GM19238 (cell line): ENCODE measurements around the gene DYNLT2.
"Not testable (repeated sequence)": the region's sequence is repeated elsewhere in the genome, so short reads cannot be mapped to it uniquely, and the experiment has no call there.

Source experiments
- DNase-seq: peaks from one replicate; pipeline ENCODE4 v3.0.0; 2011; ENCODE audit warnings: low spot score; ENCODE audit not compliant: insufficient read length

Gene DYNLT2

DNA sequence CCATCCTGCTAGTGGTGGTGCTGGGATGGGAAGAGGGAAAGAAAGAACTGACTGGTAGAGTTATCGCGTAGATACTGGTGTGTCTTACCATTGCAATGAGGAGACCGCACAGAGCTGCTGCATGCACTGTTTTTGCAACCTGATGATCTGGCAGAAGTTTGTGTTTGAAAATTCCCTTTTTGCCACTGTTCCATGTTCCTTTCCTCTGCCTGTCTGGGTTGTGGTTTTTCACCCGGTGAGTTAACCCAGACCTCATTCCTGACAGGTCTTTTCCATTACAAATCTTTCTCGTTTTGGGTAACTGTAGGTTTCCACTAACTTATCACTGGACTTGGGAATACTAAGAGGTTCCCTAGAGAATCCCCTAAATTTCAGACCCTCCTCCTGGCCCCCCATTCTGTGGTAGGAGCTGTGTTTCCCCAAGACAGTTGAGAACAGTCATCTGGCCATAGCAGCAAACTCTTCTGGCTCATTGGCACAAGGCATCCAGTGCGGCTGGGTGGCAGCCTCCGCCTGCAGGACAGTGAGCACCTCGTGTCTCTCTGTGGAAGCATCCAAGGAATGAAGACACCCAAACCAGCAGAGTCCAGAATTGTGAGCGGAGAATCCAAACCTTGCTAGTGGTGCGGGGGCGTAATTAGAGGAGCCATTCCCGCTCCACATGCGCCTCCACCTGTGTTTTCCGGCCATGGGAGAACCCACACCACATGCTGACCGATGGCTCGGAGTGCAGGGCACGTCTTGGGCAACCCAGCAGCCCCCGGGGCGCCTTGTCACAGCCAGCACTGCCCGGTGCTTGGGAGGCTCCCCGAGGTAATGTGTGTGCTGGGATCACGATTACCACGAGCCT is 32.8 kb upstream of the DYNLT2 start:
- no peak for DNase-seq

DNA sequence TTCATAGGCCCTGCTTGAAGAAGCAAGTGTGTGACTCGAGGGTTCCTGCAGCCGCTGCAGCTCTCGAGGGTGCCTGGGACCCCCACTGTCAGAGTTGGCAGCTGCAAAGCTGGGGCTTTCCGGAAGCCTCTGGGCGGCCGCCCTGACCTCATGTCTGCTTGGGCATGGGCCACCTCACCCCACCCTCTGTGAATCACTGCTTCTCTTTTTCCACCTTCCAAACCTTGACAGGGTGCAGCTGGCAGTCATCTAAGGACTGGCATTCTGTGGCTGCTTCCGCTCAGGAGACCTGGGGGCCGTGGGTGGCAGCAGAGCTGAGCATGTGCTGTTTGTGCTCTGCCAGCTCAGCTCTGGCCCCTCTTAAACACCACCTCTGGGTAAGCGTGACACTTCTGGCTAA is 32.0 kb upstream of the DYNLT2 start:
- DNase-seq: no peak

GRCh38 chr6:169782966-169783365 is 31.6 kb upstream of the DYNLT2 start:
- DNase-seq: no peak

DNA sequence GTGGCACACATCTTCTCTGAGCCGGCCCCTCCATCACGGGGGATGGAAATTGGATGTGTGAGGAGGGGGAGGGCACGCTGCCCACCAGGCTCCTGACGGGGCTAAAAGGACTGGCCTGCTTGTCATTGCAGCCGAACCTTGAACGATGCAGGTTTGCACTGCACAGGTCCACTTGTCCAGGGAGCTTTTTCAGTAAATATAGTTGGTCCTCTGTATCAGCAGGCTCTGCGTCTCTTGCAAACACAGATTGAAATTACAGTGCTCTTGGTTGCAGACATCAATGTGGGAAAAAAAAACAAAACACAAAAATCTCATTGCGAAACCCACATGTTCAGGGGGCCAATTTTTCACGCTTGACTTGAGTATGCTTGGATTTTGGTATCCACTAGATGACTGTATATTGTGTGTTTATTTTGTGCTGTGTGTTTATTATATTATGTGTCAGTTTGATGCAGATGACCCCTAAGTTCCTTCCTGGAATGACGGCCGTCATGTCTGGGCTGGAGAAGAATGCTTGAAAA is 29.3 kb upstream of the DYNLT2 start:
- no peak for DNase-seq

DNA sequence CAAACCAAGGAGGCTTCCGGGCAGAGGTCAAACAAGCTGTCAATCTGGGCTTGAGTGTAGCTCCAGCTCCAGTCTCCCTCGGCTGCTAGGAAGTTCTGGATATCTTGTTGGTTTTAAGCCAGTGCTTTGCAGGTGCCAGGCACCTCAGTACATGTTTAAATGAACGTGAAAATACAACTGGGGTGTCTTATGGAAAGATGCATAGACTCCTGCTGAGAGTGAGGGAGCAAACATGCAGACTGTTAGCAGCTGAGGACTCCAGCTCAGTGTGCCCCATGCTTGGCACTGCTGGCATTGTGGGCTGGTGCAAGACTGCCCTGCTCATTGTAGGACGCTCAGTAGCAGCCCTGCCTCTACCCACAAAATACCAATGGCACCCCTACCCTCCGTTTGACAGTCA is 28.5 kb upstream of the DYNLT2 start:
- DNase-seq: no peak

DNA sequence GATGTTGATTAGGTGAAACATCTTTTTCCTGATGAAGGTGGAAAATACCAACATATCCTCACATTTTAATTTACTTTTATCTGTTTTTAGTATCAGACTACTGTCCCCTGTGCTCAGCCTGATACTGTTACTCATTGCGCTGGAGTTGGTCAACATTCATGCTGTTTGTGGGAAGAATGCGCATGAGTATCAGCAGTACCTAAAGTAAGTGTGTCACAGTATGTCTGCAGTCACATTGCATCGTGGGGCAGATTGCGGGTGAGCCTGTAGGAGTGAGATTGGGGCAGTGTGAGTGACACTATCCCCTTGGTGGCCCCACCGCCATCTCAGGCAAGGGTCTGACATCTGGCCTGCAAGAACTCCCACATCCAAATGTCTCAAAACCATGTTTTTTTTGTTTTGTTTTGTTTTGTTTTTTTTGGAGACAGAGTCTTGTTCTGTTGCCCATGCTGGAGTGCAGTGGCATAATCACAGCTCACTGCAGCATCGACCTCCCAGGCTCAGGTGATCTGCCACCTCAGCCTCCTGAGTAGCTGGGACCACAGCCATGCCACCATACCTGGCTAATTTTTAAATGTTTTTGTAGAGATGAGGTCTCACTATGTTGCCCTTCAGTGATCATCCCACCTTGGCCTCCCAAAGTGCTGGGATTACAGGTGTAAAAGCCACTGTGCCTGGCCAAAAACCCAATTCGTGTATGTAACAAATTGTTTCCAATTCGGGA is 27.9 kb upstream of the DYNLT2 start:
- no peak for DNase-seq

- no peak for DNase-seq
Observed at GRCh38 chr6:169778646-169779045, 27.3 kb upstream of the DYNLT2 start.

DNA sequence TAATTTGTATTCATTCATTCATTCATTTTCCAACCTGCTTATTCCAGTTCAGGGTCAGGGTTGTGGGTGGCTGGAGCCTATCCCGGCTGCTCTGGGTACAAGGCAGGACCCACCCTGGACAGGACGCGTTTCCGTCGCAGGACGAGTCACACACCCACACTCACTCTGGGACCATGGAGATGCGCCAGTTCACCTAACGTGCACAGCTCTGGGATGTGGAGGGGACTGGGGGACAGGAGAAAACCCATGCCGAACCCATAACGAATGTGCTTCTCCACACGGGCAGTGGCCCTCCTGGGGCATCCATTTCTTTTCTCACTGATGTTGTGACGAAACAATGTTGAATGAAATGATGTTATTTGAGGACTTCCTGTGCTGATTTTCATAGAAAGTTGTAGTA is 26.5 kb upstream of the DYNLT2 start:
- DNase-seq: no peak

- no peak for DNase-seq
Observed at GRCh38 chr6:169776379-169776778, 25.0 kb upstream of the DYNLT2 start.

- no peak for DNase-seq
Observed at GRCh38 chr6:169775321-169775720, 23.9 kb upstream of the DYNLT2 start.

DNA sequence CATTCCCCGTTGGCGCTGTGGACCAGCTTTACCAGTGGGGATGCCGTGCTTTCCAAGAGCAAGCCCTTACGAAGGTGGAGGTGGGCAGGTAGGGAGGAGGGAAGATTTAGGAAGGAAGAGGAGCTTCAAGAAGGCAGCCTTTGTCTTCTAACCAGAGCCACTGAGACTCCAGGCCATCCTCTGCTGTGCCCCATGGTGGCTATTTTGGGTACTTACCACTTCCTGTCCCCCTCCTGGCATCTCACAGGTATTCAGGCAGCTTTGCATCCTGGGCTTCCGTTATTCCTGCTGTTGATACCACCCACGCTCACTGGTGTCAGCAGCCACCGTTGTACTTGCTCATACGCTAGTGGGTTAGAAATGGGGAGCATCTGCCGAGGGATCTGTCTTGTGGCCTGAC is 23.0 kb upstream of the DYNLT2 start:
- DNase-seq: no peak

DNA sequence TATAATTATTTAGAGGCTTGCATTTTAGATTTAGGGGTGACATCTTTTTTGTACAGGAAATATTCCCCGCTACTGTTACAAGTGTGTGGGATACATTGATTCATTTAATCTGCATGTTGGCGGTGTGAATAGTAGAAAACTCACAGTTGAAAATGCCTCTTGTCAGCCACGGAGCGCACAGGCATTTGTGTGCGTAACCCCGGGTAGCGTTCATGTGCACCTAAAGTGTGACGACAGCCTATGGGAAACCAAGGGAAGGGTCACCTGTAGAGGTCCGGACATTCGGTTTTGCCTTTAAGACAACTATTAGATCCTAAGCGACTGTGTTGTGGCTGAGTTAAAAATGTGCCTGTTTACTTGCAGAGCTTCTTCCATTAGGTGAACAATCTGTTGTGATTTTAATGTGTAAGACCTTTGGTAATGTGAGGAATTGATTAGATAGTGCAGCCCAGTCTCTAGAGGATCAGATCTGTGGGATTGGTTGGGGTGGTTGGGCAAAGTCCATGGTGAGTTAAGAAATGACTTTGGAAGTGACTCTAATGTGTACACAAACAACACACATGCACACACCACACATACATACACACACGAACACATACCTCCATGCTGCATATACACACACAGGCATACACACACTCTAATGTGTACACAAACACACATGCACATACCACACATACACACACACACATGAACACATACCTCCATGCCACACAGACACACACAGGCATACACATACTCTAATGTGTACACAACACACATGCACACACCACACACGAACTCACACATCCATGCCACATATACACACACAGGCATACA is 15.8 kb upstream of the DYNLT2 start:
- no peak for DNase-seq

- no peak for DNase-seq
Observed at GRCh38 chr6:169766232-169766631, 14.9 kb upstream of the DYNLT2 start.

- DNase-seq: not testable (repeated sequence)
Observed at GRCh38 chr6:169765789-169766188, 14.4 kb upstream of the DYNLT2 start.

DNA sequence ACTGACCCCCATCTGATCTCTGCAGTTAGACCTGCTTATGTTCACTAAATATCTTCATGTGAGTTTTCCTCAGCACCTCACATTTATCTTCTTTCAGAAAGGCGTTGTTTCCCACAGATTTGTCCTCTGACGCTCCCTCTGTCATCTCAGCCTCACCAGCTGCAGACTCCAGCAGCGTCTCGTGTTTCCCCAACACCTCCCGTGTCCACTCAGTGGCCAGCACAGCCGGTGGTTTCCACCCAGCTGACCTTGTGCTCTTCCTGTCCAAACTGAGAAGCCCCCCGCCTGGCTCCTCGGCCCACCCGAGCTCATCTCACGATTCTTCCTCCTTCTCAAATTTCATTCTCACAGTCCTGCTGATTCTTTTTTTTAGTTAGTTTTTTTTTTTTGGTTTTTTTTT is 12.5 kb upstream of the DYNLT2 start:
- DNase-seq: no peak

GRCh38 chr6:169763308-169763707 is 11.9 kb upstream of the DYNLT2 start:
- DNase-seq: no peak

- no peak for DNase-seq
Observed at GRCh38 chr6:169755162-169755561, 3.8 kb upstream of the DYNLT2 start.

DNA sequence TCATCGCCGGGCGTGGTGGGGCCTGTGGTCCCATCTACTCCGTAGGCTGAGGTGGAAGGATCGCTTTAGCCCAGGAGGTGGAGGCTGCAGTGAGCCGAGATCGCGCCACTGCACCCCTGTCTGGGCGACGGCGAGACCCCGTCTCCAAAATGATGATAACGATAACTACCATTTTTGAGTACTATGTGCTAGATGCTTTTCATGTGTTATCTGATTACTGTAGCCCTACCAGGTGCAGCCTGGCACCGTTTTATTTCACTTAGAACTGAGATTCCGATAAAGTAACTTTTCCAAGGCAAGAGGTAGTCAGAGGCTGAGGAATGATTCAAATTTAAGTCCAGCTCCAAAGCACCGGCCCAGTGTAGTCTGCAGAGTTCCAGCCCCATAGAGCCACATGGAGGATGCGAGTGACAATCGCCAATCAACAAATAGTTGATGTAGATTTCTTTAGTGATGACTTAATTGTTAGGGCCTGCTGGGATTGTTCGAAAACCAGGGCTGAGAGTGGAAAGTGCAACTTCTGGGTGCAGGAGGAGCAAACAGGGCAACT is 777 bp upstream of the DYNLT2 start:
- DNase-seq: no peak

DNA sequence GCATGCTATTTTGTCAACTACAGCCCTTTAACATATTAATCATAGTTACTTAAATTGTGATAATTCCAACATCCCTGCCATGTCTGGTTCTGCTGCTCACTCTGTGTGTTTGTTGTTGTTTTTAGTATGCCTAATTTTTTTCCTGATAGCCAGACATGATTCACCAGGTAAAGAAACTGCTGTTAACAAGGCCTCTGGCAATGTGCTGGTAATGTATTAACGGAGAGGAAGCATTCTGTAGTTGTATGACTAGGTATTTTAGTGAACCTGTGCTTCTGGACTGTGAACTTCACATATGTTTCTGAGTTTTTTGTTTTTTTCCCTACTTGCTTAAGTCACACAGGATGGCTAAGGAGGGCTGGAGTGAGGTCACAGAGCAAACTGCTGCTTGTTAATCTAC is 4.8 kb downstream of the DYNLT2 start:
- no peak for DNase-seq

- no peak for DNase-seq
Observed at GRCh38 chr6:169745405-169745804, 6.0 kb downstream of the DYNLT2 start.

DNA sequence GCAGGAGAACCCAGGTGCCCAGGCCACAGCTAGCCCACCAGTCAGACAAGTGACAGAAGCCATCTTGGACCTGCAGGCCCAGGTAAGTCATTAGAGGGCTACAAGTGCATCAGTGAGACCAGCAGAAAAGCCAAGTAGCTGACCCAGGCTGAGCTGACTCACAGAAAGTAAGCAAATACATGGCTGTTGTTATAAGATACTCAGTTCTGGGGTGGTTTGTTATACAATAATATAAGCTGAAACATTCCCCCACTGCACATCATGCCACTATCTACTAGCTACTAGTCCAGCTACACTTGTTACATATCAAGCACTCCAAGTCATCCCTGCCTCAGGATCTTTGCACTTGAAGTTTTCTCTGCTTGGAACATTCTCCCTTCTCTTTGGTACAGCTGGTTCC is 10.0 kb downstream of the DYNLT2 start:
- DNase-seq: no peak
